Measurements from ENCODE around the gene FBXW5.

The FBXW5 gene

DNA sequence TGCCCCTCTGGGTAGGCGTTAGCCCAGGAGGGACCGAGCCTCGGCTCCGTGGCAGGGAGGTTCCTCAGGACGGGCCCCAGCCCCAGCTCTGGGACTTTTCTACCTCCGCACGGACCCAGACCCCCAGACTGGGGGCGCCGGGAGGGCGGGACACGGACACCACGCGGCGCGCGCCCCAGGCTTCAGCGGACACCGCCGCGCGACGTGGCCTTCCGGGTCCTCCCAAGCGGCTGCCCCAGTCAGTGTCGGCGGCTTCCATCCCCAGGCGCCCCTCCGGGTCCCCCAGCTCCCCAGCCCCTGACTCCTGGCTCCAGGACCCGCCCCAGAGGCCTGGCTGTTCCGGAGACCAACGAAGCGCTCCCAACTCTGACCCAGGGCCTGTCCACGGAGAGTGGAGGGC, 41.3 kb upstream of the FBXW5 start:
- TF ChIP-seq SIN3A (IDR thresholded peaks at IDR 0.05; ENCODE audit: borderline replicate concordance, insufficient read depth, low read length) = no peak
- no peak for TF ChIP-seq TAF1 (IDR thresholded peaks at IDR 0.05; ENCODE audit: borderline replicate concordance, insufficient read depth, low read length)
- no peak for TF ChIP-seq POLR2AphosphoS5 (IDR thresholded peaks at IDR 0.05; ENCODE audit: low read depth, low read length)
- no peak for TF ChIP-seq FOXP2 (optimal IDR thresholded peaks at IDR 0.05; ENCODE audit: borderline replicate concordance, extremely low read depth, extremely low read length, insufficient read depth)
- TF ChIP-seq, protein P1, sequence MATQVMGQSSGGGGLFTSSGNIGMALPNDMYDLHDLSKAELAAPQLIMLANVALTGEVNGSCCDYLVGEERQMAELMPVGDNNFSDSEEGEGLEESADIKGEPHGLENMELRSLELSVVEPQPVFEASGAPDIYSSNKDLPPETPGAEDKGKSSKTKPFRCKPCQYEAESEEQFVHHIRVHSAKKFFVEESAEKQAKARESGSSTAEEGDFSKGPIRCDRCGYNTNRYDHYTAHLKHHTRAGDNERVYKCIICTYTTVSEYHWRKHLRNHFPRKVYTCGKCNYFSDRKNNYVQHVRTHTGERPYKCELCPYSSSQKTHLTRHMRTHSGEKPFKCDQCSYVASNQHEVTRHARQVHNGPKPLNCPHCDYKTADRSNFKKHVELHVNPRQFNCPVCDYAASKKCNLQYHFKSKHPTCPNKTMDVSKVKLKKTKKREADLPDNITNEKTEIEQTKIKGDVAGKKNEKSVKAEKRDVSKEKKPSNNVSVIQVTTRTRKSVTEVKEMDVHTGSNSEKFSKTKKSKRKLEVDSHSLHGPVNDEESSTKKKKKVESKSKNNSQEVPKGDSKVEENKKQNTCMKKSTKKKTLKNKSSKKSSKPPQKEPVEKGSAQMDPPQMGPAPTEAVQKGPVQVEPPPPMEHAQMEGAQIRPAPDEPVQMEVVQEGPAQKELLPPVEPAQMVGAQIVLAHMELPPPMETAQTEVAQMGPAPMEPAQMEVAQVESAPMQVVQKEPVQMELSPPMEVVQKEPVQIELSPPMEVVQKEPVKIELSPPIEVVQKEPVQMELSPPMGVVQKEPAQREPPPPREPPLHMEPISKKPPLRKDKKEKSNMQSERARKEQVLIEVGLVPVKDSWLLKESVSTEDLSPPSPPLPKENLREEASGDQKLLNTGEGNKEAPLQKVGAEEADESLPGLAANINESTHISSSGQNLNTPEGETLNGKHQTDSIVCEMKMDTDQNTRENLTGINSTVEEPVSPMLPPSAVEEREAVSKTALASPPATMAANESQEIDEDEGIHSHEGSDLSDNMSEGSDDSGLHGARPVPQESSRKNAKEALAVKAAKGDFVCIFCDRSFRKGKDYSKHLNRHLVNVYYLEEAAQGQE (IDR thresholded peaks at IDR 0.05; ENCODE audit: insufficient read depth in 1 of 2, low read depth in 2 of 2, low read length in 2 of 2) = no peak

DNA sequence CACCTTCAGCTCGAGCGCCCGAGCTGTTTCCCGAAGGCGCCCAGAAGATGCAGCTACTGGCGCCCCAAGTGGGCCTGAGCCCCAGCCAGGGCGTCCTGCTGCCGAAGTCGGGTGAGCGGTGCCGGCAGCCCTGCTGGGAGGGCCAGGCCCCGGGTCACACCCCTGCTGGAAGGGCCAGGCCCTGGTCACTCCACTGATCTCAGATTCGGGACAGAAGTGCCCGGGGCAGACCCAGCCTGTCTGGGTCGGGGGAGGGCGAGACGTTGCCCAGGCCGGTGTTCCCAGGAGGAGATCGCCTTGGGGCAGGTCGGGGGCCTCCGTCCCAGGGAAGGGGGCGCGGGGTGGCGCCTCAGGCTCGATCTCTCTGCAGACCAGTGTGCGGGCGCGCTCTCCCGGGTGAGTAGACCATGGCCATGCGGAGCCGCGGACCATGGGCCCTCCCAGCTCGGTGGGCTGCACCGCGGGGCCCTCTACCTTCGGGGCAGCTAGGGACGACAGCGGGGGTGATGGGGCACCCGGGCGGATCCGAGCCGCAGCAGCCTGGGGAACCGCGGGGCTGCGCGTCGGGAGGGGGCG, 40.6 kb upstream of the FBXW5 start:
- TF ChIP-seq, protein P1 (IDR thresholded peaks at IDR 0.05; ENCODE audit: insufficient read depth in 1 of 2, low read depth in 2 of 2, low read length in 2 of 2) = no peak
- TF ChIP-seq TAF1 (IDR thresholded peaks at IDR 0.05; ENCODE audit: borderline replicate concordance, insufficient read depth, low read length) = no peak
- no peak for TF ChIP-seq POLR2AphosphoS5 (IDR thresholded peaks at IDR 0.05; ENCODE audit: low read depth, low read length)
- no peak for TF ChIP-seq FOXP2 (optimal IDR thresholded peaks at IDR 0.05; ENCODE audit: borderline replicate concordance, extremely low read depth, extremely low read length, insufficient read depth)
- TF ChIP-seq SIN3A (IDR thresholded peaks at IDR 0.05; ENCODE audit: borderline replicate concordance, insufficient read depth, low read length) = no peak

DNA sequence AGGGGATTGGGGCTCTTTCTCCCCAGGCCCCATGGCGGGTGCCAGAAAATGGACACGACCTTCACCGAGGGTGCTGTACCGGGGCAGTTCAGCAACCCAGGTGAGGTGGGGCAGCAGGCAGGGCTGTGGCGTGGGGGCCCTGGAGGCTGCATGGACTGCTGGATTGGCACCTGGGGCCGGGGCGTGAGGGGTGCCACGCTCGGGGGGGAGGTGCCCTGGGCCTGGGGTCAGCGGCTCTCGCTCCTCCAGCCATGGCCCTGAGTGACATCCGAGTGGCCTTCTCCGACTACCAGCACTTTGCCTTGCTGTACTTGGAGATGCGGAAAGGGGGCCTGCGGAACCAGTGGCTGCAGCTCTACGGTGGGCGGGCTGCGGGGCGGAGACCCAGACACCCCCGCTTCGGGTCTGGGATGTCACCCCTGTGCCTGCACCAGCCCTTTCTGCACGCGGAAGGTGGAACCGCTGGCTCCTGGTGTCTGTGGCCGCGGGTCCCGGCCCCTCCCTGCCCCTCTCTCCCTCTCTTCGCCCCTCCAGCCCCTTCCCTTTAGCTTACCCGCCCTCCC, 40.0 kb upstream of the FBXW5 start:
- TF ChIP-seq SIN3A (IDR thresholded peaks at IDR 0.05; ENCODE audit: borderline replicate concordance, insufficient read depth, low read length) (no peak), POLR2AphosphoS5 (IDR thresholded peaks at IDR 0.05; ENCODE audit: low read depth, low read length) (no peak), FOXP2 (optimal IDR thresholded peaks at IDR 0.05; ENCODE audit: borderline replicate concordance, extremely low read depth, extremely low read length, insufficient read depth) (no peak), TAF1 (IDR thresholded peaks at IDR 0.05; ENCODE audit: borderline replicate concordance, insufficient read depth, low read length) (no peak)
- TF ChIP-seq, protein P1 (IDR thresholded peaks at IDR 0.05; ENCODE audit: insufficient read depth in 1 of 2, low read depth in 2 of 2, low read length in 2 of 2) = no peak

DNA sequence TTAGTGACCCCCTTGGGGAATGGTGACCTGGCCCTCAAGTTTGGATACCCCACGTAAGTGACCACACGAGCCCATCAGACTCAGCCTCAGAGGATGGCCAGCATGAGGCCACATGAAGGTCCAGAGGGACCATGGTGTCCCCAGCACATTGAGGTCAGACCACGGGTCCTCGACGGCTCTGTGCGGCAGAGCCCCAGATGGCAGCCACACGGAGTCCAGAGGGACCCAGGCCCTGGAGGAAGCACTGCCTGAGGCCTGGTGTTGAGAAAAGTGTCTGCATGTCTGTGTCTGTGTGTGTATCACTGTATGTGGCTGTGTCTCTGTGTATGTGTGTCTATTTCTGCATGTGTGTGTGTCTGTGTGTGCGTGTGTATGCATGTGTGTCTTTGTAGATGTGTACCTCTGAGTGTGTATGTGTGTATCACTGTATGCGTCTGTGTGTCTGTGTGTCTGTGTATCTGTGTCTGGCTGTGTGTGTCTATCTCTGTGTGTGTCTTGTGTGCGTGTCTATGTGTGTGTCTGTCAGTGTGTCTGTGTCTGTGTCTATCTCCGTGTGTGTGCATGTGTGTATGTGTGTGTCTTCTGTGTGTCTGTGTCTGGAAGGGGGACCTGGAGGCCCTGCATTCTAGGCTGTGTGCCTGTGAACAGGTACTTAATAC, 39.2 kb upstream of the FBXW5 start:
- TF ChIP-seq POLR2AphosphoS5 (IDR thresholded peaks at IDR 0.05; ENCODE audit: low read depth, low read length) (no peak), SIN3A (IDR thresholded peaks at IDR 0.05; ENCODE audit: borderline replicate concordance, insufficient read depth, low read length) (no peak), TAF1 (IDR thresholded peaks at IDR 0.05; ENCODE audit: borderline replicate concordance, insufficient read depth, low read length) (no peak), FOXP2 (optimal IDR thresholded peaks at IDR 0.05; ENCODE audit: borderline replicate concordance, extremely low read depth, extremely low read length, insufficient read depth) (no peak)
- TF ChIP-seq, protein P1 (IDR thresholded peaks at IDR 0.05; ENCODE audit: insufficient read depth in 1 of 2, low read depth in 2 of 2, low read length in 2 of 2) = no peak
